GM06990 (cell line): Measurements from ENCODE around the gene EDN1.
A peak's percentile ranks its signal among the peaks of the same experiment; 100 is the strongest.

Experiments used
- DNase-seq: peaks from one replicate; pipeline ENCODE4 v3.0.0-alpha.2; 2011; ENCODE audit not compliant: insufficient read length; ENCODE audit errors: extremely low read depth
- H3K27me3 ChIP-seq: replicated peaks from 2 replicates; pipeline ENCODE4 v1.6.0; 2011; ENCODE audit warnings: low read length; ENCODE audit not compliant: control insufficient read depth, insufficient read depth
- H3K36me3 ChIP-seq: 2 replicates; pipeline ENCODE4 v1.5.1; 2011; ENCODE audit warnings: low read length; ENCODE audit not compliant: control insufficient read depth, insufficient read depth
- H3K4me3 ChIP-seq: replicated peaks from 2 replicates; pipeline ENCODE4 v1.5.1; 2011; ENCODE audit warnings: low read depth, mild to moderate bottlenecking, control low read depth, low read length
- TF ChIP-seq, protein P1 (sequence below): IDR thresholded peaks from 2 replicates; pipeline ENCODE4 v1.5.1; 2011; ENCODE audit warnings: low read length, control low read depth, mild to moderate bottlenecking, inconsistent platforms; ENCODE audit not compliant: insufficient read depth, poor library complexity, severe bottlenecking

The EDN1 gene

DNA sequence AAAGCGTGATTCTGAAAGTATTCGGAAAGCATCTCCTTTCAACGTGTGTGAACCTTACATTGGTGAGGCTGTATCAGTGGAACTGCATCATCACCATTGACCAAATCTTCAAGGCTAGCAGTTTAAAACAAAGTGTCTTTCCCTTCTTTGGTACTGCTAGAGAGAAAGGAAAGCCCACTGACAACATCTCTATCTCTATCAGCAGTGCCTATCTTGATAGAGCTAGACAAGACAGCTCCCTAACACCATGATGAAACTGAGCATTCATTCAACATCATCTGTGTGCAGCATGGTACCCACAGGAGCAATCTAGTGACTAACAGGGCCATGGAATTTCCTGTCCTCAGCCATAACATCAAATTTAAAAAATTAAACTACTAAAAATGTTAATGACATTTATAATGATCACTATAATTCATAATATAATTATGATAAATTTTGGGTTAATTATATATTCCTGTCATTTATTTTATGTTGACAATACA lies 31.5 kb upstream of the EDN1 start:
- TF ChIP-seq, protein P1, sequence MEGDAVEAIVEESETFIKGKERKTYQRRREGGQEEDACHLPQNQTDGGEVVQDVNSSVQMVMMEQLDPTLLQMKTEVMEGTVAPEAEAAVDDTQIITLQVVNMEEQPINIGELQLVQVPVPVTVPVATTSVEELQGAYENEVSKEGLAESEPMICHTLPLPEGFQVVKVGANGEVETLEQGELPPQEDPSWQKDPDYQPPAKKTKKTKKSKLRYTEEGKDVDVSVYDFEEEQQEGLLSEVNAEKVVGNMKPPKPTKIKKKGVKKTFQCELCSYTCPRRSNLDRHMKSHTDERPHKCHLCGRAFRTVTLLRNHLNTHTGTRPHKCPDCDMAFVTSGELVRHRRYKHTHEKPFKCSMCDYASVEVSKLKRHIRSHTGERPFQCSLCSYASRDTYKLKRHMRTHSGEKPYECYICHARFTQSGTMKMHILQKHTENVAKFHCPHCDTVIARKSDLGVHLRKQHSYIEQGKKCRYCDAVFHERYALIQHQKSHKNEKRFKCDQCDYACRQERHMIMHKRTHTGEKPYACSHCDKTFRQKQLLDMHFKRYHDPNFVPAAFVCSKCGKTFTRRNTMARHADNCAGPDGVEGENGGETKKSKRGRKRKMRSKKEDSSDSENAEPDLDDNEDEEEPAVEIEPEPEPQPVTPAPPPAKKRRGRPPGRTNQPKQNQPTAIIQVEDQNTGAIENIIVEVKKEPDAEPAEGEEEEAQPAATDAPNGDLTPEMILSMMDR = no peak
- no peaks in the 10 kb centered on the region for H3K27me3 ChIP-seq
- DNase-seq = no peak
- no peaks in the 10 kb centered on the region for H3K36me3 ChIP-seq
- no peak overlapping the region for H3K4me3 ChIP-seq

DNA sequence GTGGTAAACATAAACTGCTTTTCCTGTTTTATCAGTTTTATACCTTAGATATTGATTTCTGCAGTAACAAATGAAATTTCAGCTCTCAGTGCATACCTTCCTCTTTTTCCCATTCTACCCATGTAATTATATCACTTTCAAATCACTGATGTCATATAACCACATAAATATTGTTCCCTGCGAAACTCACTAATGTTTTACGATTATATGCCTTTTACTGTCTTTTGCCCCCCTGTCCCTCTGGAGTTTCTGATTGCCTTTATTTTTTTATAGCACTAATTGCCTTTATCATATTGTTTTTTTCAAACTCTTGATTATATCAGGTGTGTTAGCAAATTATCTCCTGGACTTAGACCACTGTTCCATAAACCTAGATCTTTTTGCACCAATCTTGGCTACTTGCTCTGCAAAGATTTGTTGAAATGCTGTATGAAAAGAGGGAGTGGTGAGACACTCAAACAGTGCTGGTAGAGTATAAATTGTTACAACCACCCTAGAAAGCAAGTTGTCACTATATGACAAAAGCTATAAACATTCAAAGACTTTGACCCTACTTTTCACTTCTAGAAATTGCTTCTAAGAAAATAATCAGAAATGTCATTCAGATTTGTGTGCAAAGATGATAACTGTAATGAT lies 29.6 kb upstream of the EDN1 start:
- Histone ChIP-seq H3K4me3 (no peak overlapping the region), H3K27me3 (no peaks in the 10 kb centered on the region), H3K36me3 (no peaks in the 10 kb centered on the region)
- TF ChIP-seq, protein P1 = no peak
- DNase-seq = no peak

DNA sequence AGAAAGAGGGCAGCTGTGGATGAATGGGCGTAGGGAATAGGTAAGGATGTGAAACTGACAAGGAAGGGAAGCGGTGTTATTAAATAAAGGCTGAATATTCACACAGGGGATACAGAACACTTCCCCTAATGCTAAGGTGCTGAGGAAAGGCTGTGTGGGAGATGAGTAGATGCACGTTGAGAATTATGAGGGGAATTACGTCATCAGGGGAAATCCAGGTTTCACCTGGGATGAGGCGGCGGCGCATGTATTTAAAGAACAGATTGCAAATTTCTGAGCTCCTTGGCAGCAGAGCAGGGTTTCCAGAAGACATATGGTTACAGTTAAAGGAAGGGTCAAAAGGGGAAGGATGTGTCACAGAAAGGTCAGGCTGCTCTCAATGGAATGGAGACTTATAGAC lies 28.7 kb upstream of the EDN1 start:
- Histone ChIP-seq H3K27me3 (no peaks in the 10 kb centered on the region), H3K4me3 (no peak overlapping the region), H3K36me3 (no peaks in the 10 kb centered on the region)
- DNase-seq = peak; percentile 12
- TF ChIP-seq, protein P1 = no peak

DNA sequence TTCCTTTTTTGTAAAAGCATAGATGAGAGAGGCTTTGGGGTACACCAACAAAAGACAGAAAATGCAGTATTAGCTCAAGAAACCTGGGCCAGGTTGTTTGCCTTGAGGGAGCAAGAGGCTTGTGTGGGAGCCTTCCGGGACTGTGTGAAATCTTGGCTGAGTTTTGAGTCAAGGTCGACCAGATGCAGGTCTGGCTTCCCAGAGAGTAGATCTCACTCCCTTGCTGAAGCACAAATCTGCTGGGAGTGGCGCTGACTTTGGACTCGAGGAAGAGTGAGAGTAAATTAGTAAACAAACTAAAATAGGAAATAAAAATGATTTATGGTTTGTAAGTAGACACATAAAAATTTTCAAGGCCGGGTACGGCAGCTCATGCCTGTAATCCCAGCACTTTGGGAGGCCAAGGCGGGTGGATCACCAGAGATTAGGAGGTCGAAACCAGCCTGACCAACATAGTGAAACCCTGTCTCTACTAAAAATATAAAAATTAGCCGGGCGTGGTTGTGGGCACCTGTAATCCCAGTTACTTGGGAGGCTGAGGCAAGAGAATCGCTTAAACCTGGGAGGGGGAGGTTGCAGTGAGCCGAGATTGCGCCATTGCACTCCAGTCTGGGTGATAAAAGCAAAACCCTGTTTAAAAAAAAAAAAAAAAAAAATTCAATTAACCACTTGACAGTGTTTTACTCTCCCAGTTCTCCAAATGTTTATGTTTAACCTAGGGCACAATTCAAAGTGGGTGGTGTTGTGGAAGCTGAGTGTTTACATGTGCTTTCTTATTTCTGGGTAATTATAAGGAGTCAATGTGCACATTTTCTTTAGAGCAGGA lies 27.7 kb upstream of the EDN1 start:
- no peak overlapping the region for H3K4me3 ChIP-seq
- no peaks in the 10 kb centered on the region for H3K36me3 ChIP-seq
- TF ChIP-seq, protein P1 = no peak
- no peak for DNase-seq
- H3K27me3 ChIP-seq = no peaks in the 10 kb centered on the region

DNA sequence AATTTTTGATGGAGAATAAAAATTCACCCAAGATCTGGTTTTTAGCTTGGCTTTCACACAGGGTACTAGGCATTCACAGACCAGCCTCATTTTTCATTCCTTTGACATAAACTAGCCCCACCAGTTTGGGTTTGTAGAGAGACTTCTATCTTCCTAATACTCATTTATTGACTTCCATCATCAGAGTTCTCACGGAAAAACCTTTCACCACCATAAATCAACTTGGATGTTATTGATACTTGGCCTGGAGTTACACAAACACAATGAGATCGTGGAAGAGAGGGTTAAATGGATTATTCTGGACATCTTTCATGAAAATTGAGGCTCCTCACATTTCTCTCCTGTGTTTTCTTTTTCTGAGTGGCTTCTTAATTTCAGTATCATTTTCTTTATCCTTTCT lies 26.8 kb upstream of the EDN1 start:
- TF ChIP-seq, protein P1 = no peak
- Histone ChIP-seq H3K36me3 (no peaks in the 10 kb centered on the region), H3K4me3 (no peak overlapping the region), H3K27me3 (no peaks in the 10 kb centered on the region)
- no peak for DNase-seq
